ENCODE data around the gene FAM174C.

DNA sequence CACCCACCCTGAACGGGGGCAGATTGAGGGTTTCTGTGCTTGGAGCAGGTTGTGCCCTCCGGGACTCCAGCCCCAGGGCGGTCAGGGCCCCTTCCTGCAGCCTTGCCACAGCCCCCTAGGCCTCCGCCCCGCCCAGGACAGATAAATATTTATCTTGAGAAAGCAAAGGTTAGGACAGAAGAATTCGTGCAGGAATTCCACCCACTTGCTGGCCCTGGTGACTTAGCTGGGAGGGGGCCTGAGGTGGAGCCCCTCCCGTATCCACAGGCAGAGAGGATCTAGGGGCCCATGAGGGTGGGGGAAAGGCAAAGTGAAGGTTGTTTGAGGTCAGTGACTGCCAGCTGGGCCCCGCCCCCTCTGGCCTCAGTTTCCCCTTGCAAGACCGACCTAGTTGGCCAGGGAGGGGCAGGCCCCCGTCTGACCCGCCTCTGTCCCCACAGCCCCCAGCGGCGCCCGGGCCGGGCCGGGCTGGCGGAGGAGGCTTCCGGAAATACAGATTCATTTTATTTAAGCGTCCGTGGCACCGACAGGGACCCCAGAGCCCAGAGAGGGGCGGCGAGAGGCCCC, 21.7 kb upstream of the FAM174C start:
- TF ChIP-seq RAD21 (IDR thresholded peaks at IDR 0.05 in 1 of 2, conservative IDR thresholded peaks at IDR 0.05 in 1 of 2; ENCODE audit: low read depth in 2 of 2, low read length in 2 of 2) = no peak
- no peak for TF ChIP-seq RNF2 (IDR thresholded peaks at IDR 0.05; ENCODE audit: borderline replicate concordance, low read depth, low read length, missing control alignments, poor library complexity, severe bottlenecking)
- TF ChIP-seq, protein P1, sequence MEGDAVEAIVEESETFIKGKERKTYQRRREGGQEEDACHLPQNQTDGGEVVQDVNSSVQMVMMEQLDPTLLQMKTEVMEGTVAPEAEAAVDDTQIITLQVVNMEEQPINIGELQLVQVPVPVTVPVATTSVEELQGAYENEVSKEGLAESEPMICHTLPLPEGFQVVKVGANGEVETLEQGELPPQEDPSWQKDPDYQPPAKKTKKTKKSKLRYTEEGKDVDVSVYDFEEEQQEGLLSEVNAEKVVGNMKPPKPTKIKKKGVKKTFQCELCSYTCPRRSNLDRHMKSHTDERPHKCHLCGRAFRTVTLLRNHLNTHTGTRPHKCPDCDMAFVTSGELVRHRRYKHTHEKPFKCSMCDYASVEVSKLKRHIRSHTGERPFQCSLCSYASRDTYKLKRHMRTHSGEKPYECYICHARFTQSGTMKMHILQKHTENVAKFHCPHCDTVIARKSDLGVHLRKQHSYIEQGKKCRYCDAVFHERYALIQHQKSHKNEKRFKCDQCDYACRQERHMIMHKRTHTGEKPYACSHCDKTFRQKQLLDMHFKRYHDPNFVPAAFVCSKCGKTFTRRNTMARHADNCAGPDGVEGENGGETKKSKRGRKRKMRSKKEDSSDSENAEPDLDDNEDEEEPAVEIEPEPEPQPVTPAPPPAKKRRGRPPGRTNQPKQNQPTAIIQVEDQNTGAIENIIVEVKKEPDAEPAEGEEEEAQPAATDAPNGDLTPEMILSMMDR (IDR thresholded peaks at IDR 0.05; ENCODE audit: control extremely low read depth in 1 of 3, insufficient read depth in 1 of 3, low read depth in 1 of 3, low read length in 3 of 3) = no peak
- TF ChIP-seq CHD2 (IDR thresholded peaks at IDR 0.05; ENCODE audit: low read length) = no peak
- no peak for TF ChIP-seq CREB1 (IDR thresholded peaks at IDR 0.05)
- no peak for TF ChIP-seq BCL11A (IDR thresholded peaks at IDR 0.05; ENCODE audit: low read depth in 2 of 2, low read length in 2 of 2)
- TF ChIP-seq TAF1 (IDR thresholded peaks at IDR 0.05; ENCODE audit: low read depth, low read length) = no peak
- TF ChIP-seq BACH1 (IDR thresholded peaks at IDR 0.05; ENCODE audit: low read length) = no peak
- no peak for TF ChIP-seq SUZ12 (IDR thresholded peaks at IDR 0.05; ENCODE audit: low read length)
- TF ChIP-seq CBX5 (IDR thresholded peaks at IDR 0.05; ENCODE audit: low read depth, low read length) = no peak
- no peak for TF ChIP-seq JUN (IDR thresholded peaks at IDR 0.05; ENCODE audit: low read depth, low read length)

Measured in H1 (cell line).